Natural killer cell (primary cell): ENCODE results near the gene SLC44A4. TPM values are rescaled to one million over a fixed set of nuclear protein-coding genes. Genes with fewer than 3 reads are reported as not detected.
"Not testable (repeated sequence)": the region's sequence is repeated elsewhere in the genome, so short reads cannot be mapped to it uniquely, and the experiment has no call there.

Source experiments
- ATAC-seq, 3 donors: fragments of 150-1000 bp in 2 of 3; fragments of 200-7000 bp in 1 of 3; cut with Tn5 transposase; 1 replicate in 1 of 3; 2 replicates in 2 of 3; pipeline ENCODE4 v1.10.0; 2021; ENCODE audit warnings: mild to moderate bottlenecking in 2 of 3, moderate library complexity in 2 of 3
- DNase-seq, 2 donors: peaks; one replicate each; pipeline versions ENCODE4 v3.0.0 to v3.0.0-alpha.2; 2013 to 2021; ENCODE audit warnings: mixed read lengths in 1 of 2
- H3K27ac ChIP-seq: one replicate; pipeline ENCODE4 v1.5.1; 2013; ENCODE audit warnings: mild to moderate bottlenecking, low read length
- H3K27me3 ChIP-seq: one replicate; pipeline ENCODE4 v1.6.1; 2013; ENCODE audit warnings: low read length; ENCODE audit not compliant: control insufficient read depth, insufficient read depth
- H3K36me3 ChIP-seq: one replicate; pipeline ENCODE4 v1.6.1; 2013; ENCODE audit warnings: low read length; ENCODE audit not compliant: control insufficient read depth, insufficient read depth
- H3K4me1 ChIP-seq: one replicate; pipeline ENCODE4 v1.6.1; 2013; ENCODE audit warnings: low read length; ENCODE audit not compliant: control insufficient read depth, insufficient read depth
- H3K4me3 ChIP-seq: one replicate; pipeline ENCODE4 v1.5.1; 2013; ENCODE audit warnings: low read length
- H3K9me3 ChIP-seq: one replicate; pipeline ENCODE4 v1.6.1; 2013; ENCODE audit warnings: low read length; ENCODE audit not compliant: control insufficient read depth, insufficient read depth
- H3K27ac Mint-ChIP-seq, 2 donors: one replicate each; pipeline ENCODE4 v1.8.0; 2022; ENCODE audit warnings: mild to moderate bottlenecking in 2 of 2, mixed read lengths in 2 of 2, moderate library complexity in 1 of 2
- H3K27me3 Mint-ChIP-seq, 2 donors: one replicate each; pipeline ENCODE4 v1.8.0; 2022; ENCODE audit warnings: low read depth in 2 of 2, mixed read lengths in 2 of 2
- H3K36me3 Mint-ChIP-seq: one replicate; pipeline ENCODE4 v1.8.0; 2022; ENCODE audit warnings: mixed read lengths
- H3K4me1 Mint-ChIP-seq, 2 donors: one replicate each; pipeline ENCODE4 v1.8.0; 2022; ENCODE audit warnings: mixed read lengths in 2 of 2
- H3K4me3 Mint-ChIP-seq: one replicate; pipeline ENCODE4 v1.8.0; 2022; ENCODE audit warnings: mild to moderate bottlenecking, moderate library complexity, mixed read lengths
- H3K9me3 Mint-ChIP-seq, 2 donors: one replicate each; pipeline ENCODE4 v1.8.0; 2022; ENCODE audit warnings: mixed read lengths in 2 of 2
- CTCF ChIP-seq: fragments of 200-600 bp; IDR thresholded peaks from one replicate; pipeline ENCODE4 v1.8.0; 2022; ENCODE audit warnings: antibody characterized with exemption
- WGBS: methylation state at CpG from one replicate; pipeline ENCODE4 v1.1.7; 2013; ENCODE audit warnings: missing lambda C conversion rate; ENCODE audit not compliant: insufficient coverage; 5-methylcytosine and 5-hydroxymethylcytosine counted together
- intact Hi-C: fragments of 100-400 bp; cut with micrococcal nuclease; formaldehyde crosslinking; loops from one replicate; pipeline ENCODE4 v1.14.2; 2022
- total RNA-seq, 4 donors: library from RNA; stranded (reverse); fragments of 120-200 nt in 1 of 4; gene quantifications; one replicate each; pipeline versions ENCODE4 v1.2.3 to v1.2.4, GENCODE V29; 2013 to 2022

The SLC44A4 gene
- total RNA-seq, 3 donors from 2014 or later (not counting 1 experiment from before 2014, with no cell fraction given), result 0.48 TPM; not detected in 2

GRCh38 chr6:31844507-31844906 is 34.3 kb downstream of the SLC44A4 start:
- 94% methylated on average over 3 of the region's 3 CpGs for WGBS
- no peak overlapping the region for H3K27ac Mint-ChIP-seq
- peaks cover 9% of the 10 kb centered on the region for H3K36me3 ChIP-seq

GRCh38 chr6:31842053-31842452 is 36.7 kb downstream of the SLC44A4 start:
- ATAC-seq, result no peak
- H3K4me3 Mint-ChIP-seq, result no peak overlapping the region
- H3K4me1 ChIP-seq, result peaks cover 19% of the 10 kb centered on the region
- H3K36me3 Mint-ChIP-seq, result peaks cover 6% of the 10 kb centered on the region
- no peaks in the 10 kb centered on the region for H3K27me3 Mint-ChIP-seq
- DNase-seq, result no peak
- intact Hi-C loops, result no loop called here
- H3K4me3 ChIP-seq, result no peak overlapping the region
- H3K4me1 Mint-ChIP-seq, result peaks cover 7 to 8% of the 10 kb centered on the region in 2 donors
- WGBS, result 92% methylated on average over 9 of the region's 9 CpGs
- no peak for TF ChIP-seq CTCF
- H3K27ac Mint-ChIP-seq, result no peak overlapping the region
- no peak overlapping the region for H3K27ac ChIP-seq
- no peaks in the 10 kb centered on the region for H3K9me3 Mint-ChIP-seq
- H3K36me3 ChIP-seq, result peaks cover 31% of the 10 kb centered on the region
- no peaks in the 10 kb centered on the region for H3K9me3 ChIP-seq
- H3K27me3 ChIP-seq, result no peaks in the 10 kb centered on the region

More at GRCh38 chr6:31844507-31844906, 34.3 kb downstream of the SLC44A4 start:
- Histone ChIP-seq H3K9me3 (no peaks in the 10 kb centered on the region), H3K4me3 (no peak overlapping the region), H3K4me1 (no peaks in the 10 kb centered on the region), H3K27me3 (no peaks in the 10 kb centered on the region), H3K27ac (no peak overlapping the region)
- intact Hi-C loops, result no loop called here
- no peaks in the 10 kb centered on the region for H3K9me3 Mint-ChIP-seq
- H3K36me3 Mint-ChIP-seq, result peaks cover 1% of the 10 kb centered on the region
- ATAC-seq (no peak), DNase-seq (no peak)
- no peak overlapping the region for H3K4me3 Mint-ChIP-seq
- H3K4me1 Mint-ChIP-seq, result no peaks in the 10 kb centered on the region
- TF ChIP-seq CTCF, result no peak
- H3K27me3 Mint-ChIP-seq, result no peaks in the 10 kb centered on the region

DNA sequence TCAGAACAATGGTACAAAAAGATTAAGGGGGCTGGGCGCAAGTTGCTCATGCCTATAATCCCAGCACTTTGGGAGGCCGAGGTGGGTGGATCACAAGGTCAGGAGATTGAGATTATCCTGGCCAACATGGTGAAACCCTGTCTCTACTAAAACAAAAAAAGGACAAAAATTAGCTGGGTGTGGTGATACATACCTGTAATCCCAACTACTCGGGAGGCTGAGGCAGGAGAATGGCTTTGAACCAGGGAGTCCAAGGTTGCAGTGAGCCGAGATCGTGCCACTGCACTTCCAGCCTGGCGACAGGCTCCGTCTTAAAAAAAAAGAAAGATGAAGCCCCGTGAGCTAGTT is 39.0 kb downstream of the SLC44A4 start:
- H3K27ac Mint-ChIP-seq, H3K4me3 Mint-ChIP-seq, H3K36me3 Mint-ChIP-seq, intact Hi-C loops, H3K9me3 ChIP-seq, ATAC-seq, H3K9me3 Mint-ChIP-seq, H3K27me3 Mint-ChIP-seq, H3K4me3 ChIP-seq, H3K27me3 ChIP-seq, H3K27ac ChIP-seq, DNase-seq: not testable (repeated sequence)
- 96% methylated on average over 8 of the region's 8 CpGs for WGBS
- H3K36me3 ChIP-seq, result peaks cover 34% of the 10 kb centered on the region
- H3K4me1 Mint-ChIP-seq, result peaks cover 28 to 29% of the 10 kb centered on the region in 2 donors
- peaks cover 38% of the 10 kb centered on the region for H3K4me1 ChIP-seq

GRCh38 chr6:31838968-31839367 is 39.8 kb downstream of the SLC44A4 start:
- peaks cover 34% of the 10 kb centered on the region for H3K36me3 ChIP-seq

GRCh38 chr6:31838114-31838553 is 40.7 kb downstream of the SLC44A4 start:
- H3K27ac Mint-ChIP-seq, result peak overlapping the region in 1 of 2 donors; percentile 94
- H3K27me3 Mint-ChIP-seq, ATAC-seq, intact Hi-C loops, H3K27ac ChIP-seq, DNase-seq, H3K27me3 ChIP-seq, H3K36me3 Mint-ChIP-seq, H3K9me3 Mint-ChIP-seq, H3K4me3 Mint-ChIP-seq, H3K9me3 ChIP-seq, H3K4me3 ChIP-seq: not testable (repeated sequence)
- whole genome bisulfite sequencing, result 81% methylated on average over 9 of the region's 9 CpGs
- Histone ChIP-seq H3K36me3 (peaks cover 34% of the 10 kb centered on the region), H3K4me1 (peaks cover 48% of the 10 kb centered on the region)
- peaks cover 34 to 35% of the 10 kb centered on the region in 2 donors for H3K4me1 Mint-ChIP-seq

More at GRCh38 chr6:31838968-31839367, 39.8 kb downstream of the SLC44A4 start:
- no peak overlapping the region for H3K27ac Mint-ChIP-seq
- TF ChIP-seq CTCF, result no peak
- H3K4me1 ChIP-seq, result peaks cover 41% of the 10 kb centered on the region
- H3K27ac ChIP-seq, result no peak overlapping the region
- H3K4me3 Mint-ChIP-seq, result no peak overlapping the region
- WGBS, result 98% methylated on average over 3 of the region's 3 CpGs
- H3K27me3 Mint-ChIP-seq, result no peaks in the 10 kb centered on the region
- DNase-seq, result no peak
- no peak overlapping the region for H3K4me3 ChIP-seq
- ATAC-seq, result no peak
- H3K27me3 ChIP-seq, result no peaks in the 10 kb centered on the region
- no peaks in the 10 kb centered on the region for H3K9me3 ChIP-seq
- H3K36me3 Mint-ChIP-seq, result peaks cover 6% of the 10 kb centered on the region
- intact Hi-C loops, result no loop called here
- H3K4me1 Mint-ChIP-seq, result peaks cover 34 to 35% of the 10 kb centered on the region in 2 donors
- H3K9me3 Mint-ChIP-seq, result no peaks in the 10 kb centered on the region
